Osteoblast (primary cell): ENCODE results near the gene PLA2G6. TPM values are rescaled to one million over a fixed set of nuclear protein-coding genes. Genes with fewer than 3 reads are reported as not detected.

ENCODE experiments used
- DNase-seq: peaks from one replicate; pipeline ENCODE4 v3.0.0; 2011; ENCODE audit warnings: low spot score, mixed read lengths; ENCODE audit not compliant: insufficient read length; ENCODE audit errors: missing footprints
- H2AFZ ChIP-seq: 2 replicates; pipeline ENCODE4 v1.6.0; 2011; ENCODE audit warnings: mild to moderate bottlenecking, low read length
- H3K27ac ChIP-seq: 2 replicates; pipeline ENCODE4 v1.5.1; 2011; ENCODE audit warnings: mild to moderate bottlenecking, low read depth, low read length, moderate library complexity
- H3K27me3 ChIP-seq: 2 replicates; pipeline ENCODE4 v1.6.0; 2012; ENCODE audit warnings: mild to moderate bottlenecking, control low read depth, inconsistent platforms, low read length, moderate library complexity; ENCODE audit not compliant: insufficient read depth
- H3K36me3 ChIP-seq: 2 replicates; pipeline ENCODE4 v1.5.1; 2011; ENCODE audit warnings: mild to moderate bottlenecking, low read length, control low read depth, moderate library complexity; ENCODE audit not compliant: insufficient read depth
- H3K4me1 ChIP-seq: 2 replicates; pipeline ENCODE4 v1.5.1; 2011; ENCODE audit warnings: mild to moderate bottlenecking, low read length, control low read depth, moderate library complexity; ENCODE audit not compliant: insufficient read depth
- H3K4me2 ChIP-seq: 2 replicates; pipeline ENCODE4 v1.6.0; 2011; ENCODE audit warnings: mild to moderate bottlenecking, low read length; ENCODE audit not compliant: insufficient read depth
- H3K4me3 ChIP-seq: fragments of 200-600 bp; sonication (generic); 3 replicates; pipeline ENCODE4 v1.5.1; 2012; ENCODE audit warnings: mild to moderate bottlenecking, low read length, inconsistent platforms; ENCODE audit not compliant: insufficient read depth
- H3K79me2 ChIP-seq: 2 replicates; pipeline ENCODE4 v1.6.0; 2012; ENCODE audit warnings: mild to moderate bottlenecking, low read length, control low read depth, inconsistent platforms; ENCODE audit not compliant: insufficient read depth
- H3K9me3 ChIP-seq: 2 replicates; pipeline ENCODE4 v1.5.1; 2011; ENCODE audit warnings: low read depth, low read length, control low read depth
- H4K20me1 ChIP-seq: 2 replicates; pipeline ENCODE4 v1.6.0; 2012; ENCODE audit warnings: mild to moderate bottlenecking, low read length, control low read depth; ENCODE audit not compliant: insufficient read depth
- total RNA-seq: library from RNA; depleted of rRNA; stranded (reverse); fragments of >200 nt; gene quantifications from 2 replicates; pipeline ENCODE4 v1.2.3, GENCODE V29; 2012
- TF ChIP-seq, protein P1 (sequence below): IDR thresholded peaks from 2 replicates; pipeline ENCODE4 v1.5.1; 2011; ENCODE audit warnings: mild to moderate bottlenecking, low read depth, low read length, moderate library complexity; ENCODE audit errors: extremely low read depth

Gene PLA2G6
- total RNA-seq, 1 donor, result 12.3 TPM

DNA sequence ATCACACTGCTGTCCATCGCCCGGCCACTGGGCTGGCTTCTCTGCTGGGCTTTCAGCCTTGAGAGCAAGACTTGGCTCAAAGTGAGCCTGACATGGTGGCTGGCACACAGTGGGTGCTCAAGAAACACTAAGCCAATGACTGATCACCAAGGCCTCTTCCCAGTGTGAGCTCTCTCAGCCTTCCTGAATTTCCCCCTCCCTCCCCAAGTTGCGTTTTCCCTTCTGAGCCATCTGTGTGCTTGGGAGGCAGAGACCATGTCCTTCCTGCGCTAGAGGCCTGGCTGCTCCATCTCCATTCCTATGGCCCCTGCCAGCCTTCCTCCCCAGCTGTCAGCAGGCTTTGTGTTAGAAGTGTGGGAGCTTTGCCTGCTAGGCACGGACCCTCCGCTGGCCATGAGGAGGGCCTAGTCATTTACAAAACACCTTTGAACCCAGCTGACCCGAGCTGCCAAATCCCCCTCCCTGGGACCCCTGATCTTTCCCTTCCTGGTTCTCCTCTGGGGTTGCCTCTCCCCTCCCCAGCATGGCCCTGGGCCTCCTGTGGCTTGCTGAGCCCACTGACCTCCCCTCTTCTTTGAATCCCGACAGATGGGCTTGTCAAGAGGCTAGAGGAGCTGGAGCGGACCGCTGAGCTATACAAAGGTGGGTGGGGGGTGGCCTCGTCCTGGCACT is 111.2 kb downstream of the PLA2G6 start:
- DNase-seq, result peak; percentile 74
- Histone ChIP-seq H4K20me1 (no peaks in the 10 kb centered on the region), H3K27ac (no peak overlapping the region), H3K4me1 (no peaks in the 10 kb centered on the region), H3K9me3 (no peaks in the 10 kb centered on the region), H2AFZ (no peak overlapping the region), H3K36me3 (peaks cover 30% of the 10 kb centered on the region), H3K79me2 (no peaks in the 10 kb centered on the region), H3K4me2 (no peak overlapping the region), H3K27me3 (no peaks in the 10 kb centered on the region), H3K4me3 (no peak overlapping the region)
- TF ChIP-seq, protein P1, sequence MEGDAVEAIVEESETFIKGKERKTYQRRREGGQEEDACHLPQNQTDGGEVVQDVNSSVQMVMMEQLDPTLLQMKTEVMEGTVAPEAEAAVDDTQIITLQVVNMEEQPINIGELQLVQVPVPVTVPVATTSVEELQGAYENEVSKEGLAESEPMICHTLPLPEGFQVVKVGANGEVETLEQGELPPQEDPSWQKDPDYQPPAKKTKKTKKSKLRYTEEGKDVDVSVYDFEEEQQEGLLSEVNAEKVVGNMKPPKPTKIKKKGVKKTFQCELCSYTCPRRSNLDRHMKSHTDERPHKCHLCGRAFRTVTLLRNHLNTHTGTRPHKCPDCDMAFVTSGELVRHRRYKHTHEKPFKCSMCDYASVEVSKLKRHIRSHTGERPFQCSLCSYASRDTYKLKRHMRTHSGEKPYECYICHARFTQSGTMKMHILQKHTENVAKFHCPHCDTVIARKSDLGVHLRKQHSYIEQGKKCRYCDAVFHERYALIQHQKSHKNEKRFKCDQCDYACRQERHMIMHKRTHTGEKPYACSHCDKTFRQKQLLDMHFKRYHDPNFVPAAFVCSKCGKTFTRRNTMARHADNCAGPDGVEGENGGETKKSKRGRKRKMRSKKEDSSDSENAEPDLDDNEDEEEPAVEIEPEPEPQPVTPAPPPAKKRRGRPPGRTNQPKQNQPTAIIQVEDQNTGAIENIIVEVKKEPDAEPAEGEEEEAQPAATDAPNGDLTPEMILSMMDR, result no peak

DNA sequence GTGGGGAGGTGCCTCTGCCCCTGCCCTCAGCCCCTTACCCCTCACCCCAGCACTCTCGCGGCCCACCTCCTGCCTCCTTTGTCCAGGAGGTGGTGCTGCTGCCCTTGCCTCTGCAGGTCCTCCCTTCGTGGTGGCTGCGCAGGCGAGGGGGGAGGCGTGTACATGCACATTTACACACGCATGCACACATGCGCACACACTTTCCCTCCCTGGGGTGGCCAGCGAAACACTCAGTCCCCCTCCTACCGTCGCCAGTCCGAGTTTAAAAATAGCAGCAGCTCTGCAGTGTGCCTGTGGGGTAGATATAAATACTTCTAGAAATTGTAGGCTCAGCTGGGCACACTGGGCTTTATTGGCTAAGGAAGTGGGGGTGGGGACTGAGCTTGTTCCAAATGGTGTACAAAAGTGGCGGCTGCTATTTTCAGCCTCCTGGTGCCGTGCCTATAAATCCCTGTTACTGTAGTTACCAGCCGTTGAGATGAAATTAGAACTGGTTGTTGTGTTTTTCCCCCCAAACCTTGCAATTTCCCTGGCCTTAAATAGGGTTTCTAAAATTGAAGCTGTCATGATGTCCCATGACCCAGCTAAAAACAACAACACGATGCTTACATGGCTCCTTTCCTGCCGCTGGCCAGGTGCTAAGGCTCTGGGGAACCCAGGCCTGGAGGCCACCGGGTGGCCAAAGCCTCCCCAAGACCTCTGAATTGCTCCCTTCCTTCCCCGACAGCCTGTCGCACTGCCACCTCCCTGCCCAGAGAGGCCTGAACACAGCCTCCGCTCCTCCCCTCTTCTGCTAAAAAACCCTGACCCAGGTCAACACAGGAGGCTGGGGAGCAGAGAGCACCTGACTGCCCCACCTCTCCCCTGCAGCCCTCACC is 112.0 kb downstream of the PLA2G6 start:
- peak overlapping the region; percentile 75 for H3K4me2 ChIP-seq
- H2AFZ ChIP-seq, result no peak overlapping the region
- H4K20me1 ChIP-seq, result no peaks in the 10 kb centered on the region
- TF ChIP-seq, protein P1, result peak; percentile 68
- H3K4me3 ChIP-seq, result peak overlapping the region; percentile 46
- peaks cover 34% of the 10 kb centered on the region for H3K36me3 ChIP-seq
- H3K4me1 ChIP-seq, result no peaks in the 10 kb centered on the region
- H3K27ac ChIP-seq, result peak overlapping the region; percentile 19
- H3K27me3 ChIP-seq, result no peaks in the 10 kb centered on the region
- peak; percentile 98 for DNase-seq
- no peaks in the 10 kb centered on the region for H3K79me2 ChIP-seq
- no peaks in the 10 kb centered on the region for H3K9me3 ChIP-seq

- no peak overlapping the region for H3K4me3 ChIP-seq
- peak; percentile 62 for DNase-seq
- peaks cover 35% of the 10 kb centered on the region for H3K36me3 ChIP-seq
- H4K20me1 ChIP-seq, result no peaks in the 10 kb centered on the region
- TF ChIP-seq, protein P1, result no peak
- no peak overlapping the region for H2AFZ ChIP-seq
- no peak overlapping the region for H3K27ac ChIP-seq
- no peaks in the 10 kb centered on the region for H3K79me2 ChIP-seq
- no peaks in the 10 kb centered on the region for H3K27me3 ChIP-seq
- H3K4me2 ChIP-seq, result no peak overlapping the region
- H3K9me3 ChIP-seq, result no peaks in the 10 kb centered on the region
- H3K4me1 ChIP-seq, result no peaks in the 10 kb centered on the region
Measured at GRCh38 chr22:38068641-38069371, 112.8 kb downstream of the PLA2G6 start.
